HG03108 (cell line): ENCODE measurements around the gene PGA5.
"Not testable (repeated sequence)": the region's sequence is repeated elsewhere in the genome, so short reads cannot be mapped to it uniquely, and the experiment has no call there.

Experiments
- ATAC-seq: cut with Tn5 transposase; IDR thresholded peaks from one replicate; pipeline ENCODE4 v1.9.1; 2021; ENCODE audit warnings: moderate library complexity; ENCODE audit not compliant: unreplicated experiment

The PGA5 gene

GRCh38 chr11:61240875-61241274, at the start of gene PGA5:
Gene PGA5, plus strand, starts transcription at chr11:61241175. Its CDS starts 52 bp downstream, at chr11:61241227.
- ATAC-seq: not testable (repeated sequence)

GRCh38 chr11:61193596-61193995, 47.4 kb upstream of the PGA5 start:
- ATAC-seq: no peak

- ATAC-seq: no peak
These were observed 46.8 kb upstream of the PGA5 start for GRCh38 chr11:61194169-61194671.

- ATAC-seq: no peak
These were observed 45.8 kb upstream of the PGA5 start for GRCh38 chr11:61194981-61195695.

- ATAC-seq: no peak
These were observed 45.3 kb upstream of the PGA5 start for GRCh38 chr11:61195719-61196118.

GRCh38 chr11:61198361-61198760, 42.6 kb upstream of the PGA5 start:
- no peak for ATAC-seq

GRCh38 chr11:61198948-61199523, 41.9 kb upstream of the PGA5 start:
- no peak for ATAC-seq

- ATAC-seq: no peak
These were observed 39.5 kb upstream of the PGA5 start for GRCh38 chr11:61201476-61201875.

- ATAC-seq: not testable (repeated sequence)
These were observed 37.8 kb upstream of the PGA5 start, which contains the start of gene PGA3 for GRCh38 chr11:61202950-61203746. Gene PGA3, plus strand, starts transcription at chr11:61203515. Its CDS starts 50 bp downstream, at chr11:61203565.

GRCh38 chr11:61203873-61204272, 37.1 kb upstream of the PGA5 start:
- not testable (repeated sequence) for ATAC-seq

GRCh38 chr11:61204502-61205059, 36.4 kb upstream of the PGA5 start:
- not testable (repeated sequence) for ATAC-seq

- ATAC-seq: not testable (repeated sequence)
These were observed 33.2 kb upstream of the PGA5 start for GRCh38 chr11:61207636-61208310.

- not testable (repeated sequence) for ATAC-seq
These were observed 30.3 kb upstream of the PGA5 start for GRCh38 chr11:61210629-61211028.

- ATAC-seq: not testable (repeated sequence)
These were observed 29.5 kb upstream of the PGA5 start for GRCh38 chr11:61211327-61211952.

- ATAC-seq: not testable (repeated sequence)
These were observed 28.8 kb upstream of the PGA5 start for GRCh38 chr11:61212202-61212601.

- not testable (repeated sequence) for ATAC-seq
These were observed 27.2 kb upstream of the PGA5 start for GRCh38 chr11:61213711-61214324.

- not testable (repeated sequence) for ATAC-seq
These were observed 22.7 kb upstream of the PGA5 start for GRCh38 chr11:61218306-61218705.

- not testable (repeated sequence) for ATAC-seq
These were observed 22.0 kb upstream of the PGA5 start for GRCh38 chr11:61219016-61219415.

- ATAC-seq: not testable (repeated sequence)
These were observed 18.9 kb upstream of the PGA5 start, which contains the start of gene PGA4 for GRCh38 chr11:61222047-61222446. Gene PGA4, plus strand, starts transcription at chr11:61222347. Its CDS starts 54 bp downstream, at chr11:61222401.
